A549 (cell line): ENCODE measurements around the gene GLB1L2.

Experiments used
- CEBPB ChIP-seq, 2 experiments: fragments of >200 bp in 1 of 2; sonication (Bioruptor Twin) in 1 of 2; formaldehyde crosslinking in 1 of 2; IDR thresholded peaks; 2 replicates each; pipeline ENCODE4 v1.6.1; 2012 to 2016
- CHD2 ChIP-seq: fragments of 150-350 bp; IDR thresholded peaks from 2 replicates; pipeline ENCODE4 v1.6.1; 2014; ENCODE audit warnings: low read length; ENCODE audit not compliant: partially characterized antibody
- JUN ChIP-seq, 2 experiments: fragments of >200 bp; sonication (Bioruptor Twin); formaldehyde crosslinking; IDR thresholded peaks; 2 replicates in 1 of 2; 3 replicates in 1 of 2; pipeline ENCODE4 v1.6.1; 2016 to 2017
- MAFK ChIP-seq: fragments of 450-650 bp; IDR thresholded peaks from 2 replicates; pipeline ENCODE4 v1.6.1; 2014; ENCODE audit not compliant: partially characterized antibody
- MYC ChIP-seq: IDR thresholded peaks from 2 replicates; pipeline ENCODE4 v1.6.1; 2012; ENCODE audit warnings: mild to moderate bottlenecking, inconsistent platforms, low read length, improper control_type of control experiment, borderline replicate concordance
- NR3C1 ChIP-seq: fragments of >200 bp; sonication (Bioruptor Twin); formaldehyde crosslinking; IDR thresholded peaks from 3 replicates; pipeline ENCODE4 v1.6.1; 2017
- RCOR1 ChIP-seq: fragments of 150-350 bp; IDR thresholded peaks from 2 replicates; pipeline ENCODE4 v1.6.1; 2014; ENCODE audit warnings: antibody characterized with exemption, low read length, low read depth
- TP53 ChIP-seq: fragments of 250-450 bp; sonication (Bioruptor Pico); IDR thresholded peaks from 2 replicates; pipeline ENCODE4 v1.5.0; 2021; ENCODE audit warnings: mild to moderate bottlenecking, moderate library complexity
- TF ChIP-seq, protein P1 (sequence below): fragments of >200 bp; sonication (Bioruptor Twin); formaldehyde crosslinking; IDR thresholded peaks from 3 replicates; pipeline ENCODE4 v1.5.1; 2016

DNA sequence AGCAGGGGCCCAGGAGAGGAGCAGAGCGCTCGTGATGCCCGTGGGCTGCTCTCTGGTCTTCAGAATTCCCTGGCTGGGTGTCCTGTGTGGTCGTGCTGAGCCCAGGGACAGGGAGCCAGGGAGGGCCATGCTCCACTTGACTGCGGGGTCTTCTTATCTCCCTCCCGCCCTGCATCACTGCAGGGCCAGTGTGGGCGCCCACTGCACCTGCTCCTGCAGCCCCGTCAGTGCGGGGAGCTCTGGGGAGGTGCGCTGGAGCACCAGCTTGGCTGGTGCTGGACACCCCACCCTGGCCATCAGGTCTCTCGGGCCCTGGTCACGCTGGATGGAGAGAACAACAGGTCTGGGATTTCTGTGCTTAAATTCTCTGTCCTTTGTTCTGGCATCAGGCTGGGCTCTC lies 48.4 kb downstream of the GLB1L2 start:
- no peak for TF ChIP-seq RCOR1
- no peak for TF ChIP-seq JUN (IDR thresholded peaks at IDR 0.05)
- TF ChIP-seq MAFK = no peak
- TF ChIP-seq, protein P1, sequence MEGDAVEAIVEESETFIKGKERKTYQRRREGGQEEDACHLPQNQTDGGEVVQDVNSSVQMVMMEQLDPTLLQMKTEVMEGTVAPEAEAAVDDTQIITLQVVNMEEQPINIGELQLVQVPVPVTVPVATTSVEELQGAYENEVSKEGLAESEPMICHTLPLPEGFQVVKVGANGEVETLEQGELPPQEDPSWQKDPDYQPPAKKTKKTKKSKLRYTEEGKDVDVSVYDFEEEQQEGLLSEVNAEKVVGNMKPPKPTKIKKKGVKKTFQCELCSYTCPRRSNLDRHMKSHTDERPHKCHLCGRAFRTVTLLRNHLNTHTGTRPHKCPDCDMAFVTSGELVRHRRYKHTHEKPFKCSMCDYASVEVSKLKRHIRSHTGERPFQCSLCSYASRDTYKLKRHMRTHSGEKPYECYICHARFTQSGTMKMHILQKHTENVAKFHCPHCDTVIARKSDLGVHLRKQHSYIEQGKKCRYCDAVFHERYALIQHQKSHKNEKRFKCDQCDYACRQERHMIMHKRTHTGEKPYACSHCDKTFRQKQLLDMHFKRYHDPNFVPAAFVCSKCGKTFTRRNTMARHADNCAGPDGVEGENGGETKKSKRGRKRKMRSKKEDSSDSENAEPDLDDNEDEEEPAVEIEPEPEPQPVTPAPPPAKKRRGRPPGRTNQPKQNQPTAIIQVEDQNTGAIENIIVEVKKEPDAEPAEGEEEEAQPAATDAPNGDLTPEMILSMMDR = no peak
- no peak for TF ChIP-seq CEBPB (IDR thresholded peaks at IDR 0.05)
- no peak for TF ChIP-seq NR3C1
- TF ChIP-seq CHD2 = no peak
- TF ChIP-seq MYC = no peak
- no peak for TF ChIP-seq TP53
